Keratinocyte (primary cell): ENCODE measurements around the gene SLC39A3. TPM values are rescaled to one million over a fixed set of nuclear protein-coding genes. Genes with fewer than 3 reads are reported as not detected.

Experiments
- DNase-seq: peaks from one replicate; pipeline ENCODE4 v3.0.0-alpha.2; 2011; ENCODE audit warnings: low read depth, missing footprints, low spot score
- FAIRE-seq: peaks from 2 replicates; lab custom pipeline; 2011; peaks lifted over from hg19 to GRCh38; lab: Jason Lieb, UNC
- H2AFZ ChIP-seq: 2 replicates; pipeline ENCODE4 v1.6.0; 2012; ENCODE audit warnings: low read length, control low read depth, inconsistent platforms; ENCODE audit not compliant: control insufficient read depth
- H3K27ac ChIP-seq: 2 replicates; pipeline ENCODE4 v1.5.1; 2011; ENCODE audit warnings: low read length; ENCODE audit not compliant: control insufficient read depth, insufficient read depth
- H3K27me3 ChIP-seq: 3 replicates; pipeline ENCODE4 v1.6.0; 2011; ENCODE audit warnings: low read length; ENCODE audit not compliant: control insufficient read depth, insufficient read depth; ENCODE audit errors: extremely low read depth
- H3K36me3 ChIP-seq, 2 experiments: 2 replicates in 1 of 2; 3 replicates in 1 of 2; pipeline ENCODE4 v1.5.1; 2011; ENCODE audit warnings: low read length in 2 of 2, mild to moderate bottlenecking in 1 of 2; ENCODE audit not compliant: control insufficient read depth in 2 of 2, insufficient read depth in 2 of 2; ENCODE audit errors: extremely low read depth in 1 of 2
- H3K4me1 ChIP-seq: 3 replicates; pipeline ENCODE4 v1.5.1; 2011; ENCODE audit warnings: low read length; ENCODE audit not compliant: control insufficient read depth, insufficient read depth; ENCODE audit errors: extremely low read depth
- H3K4me2 ChIP-seq: 3 replicates; pipeline ENCODE4 v1.6.0; 2011; ENCODE audit warnings: low read depth, low read length; ENCODE audit not compliant: control insufficient read depth, insufficient read depth; ENCODE audit errors: extremely low read depth
- H3K4me3 ChIP-seq, 3 experiments: fragments of 200-600 bp in 1 of 3; sonication (generic) in 1 of 3; 2 replicates in 2 of 3; 3 replicates in 1 of 3; pipeline ENCODE4 v1.5.1; 2011 to 2016; ENCODE audit warnings: low read length in 3 of 3, mild to moderate bottlenecking in 3 of 3, control low read depth in 2 of 3, inconsistent platforms in 1 of 3, low read depth in 1 of 3, mixed read lengths in 1 of 3, mixed run types in 1 of 3, moderate library complexity in 1 of 3; ENCODE audit not compliant: control insufficient read depth in 2 of 3, insufficient read depth in 2 of 3; ENCODE audit errors: extremely low read depth in 1 of 3
- H3K79me2 ChIP-seq: 2 replicates; pipeline ENCODE4 v1.6.0; 2012; ENCODE audit warnings: low read length; ENCODE audit not compliant: control insufficient read depth, insufficient read depth
- H3K9ac ChIP-seq: 3 replicates; pipeline ENCODE4 v1.6.0; 2011; ENCODE audit warnings: low read length; ENCODE audit not compliant: control insufficient read depth, insufficient read depth; ENCODE audit errors: extremely low read depth
- H3K9me1 ChIP-seq: 3 replicates; pipeline ENCODE4 v1.6.0; 2011; ENCODE audit warnings: low read length; ENCODE audit not compliant: control insufficient read depth, insufficient read depth; ENCODE audit errors: extremely low read depth
- H3K9me3 ChIP-seq: 2 replicates; pipeline ENCODE4 v1.5.1; 2012; ENCODE audit warnings: low read depth, low read length; ENCODE audit not compliant: control insufficient read depth
- H4K20me1 ChIP-seq: 3 replicates; pipeline ENCODE4 v1.6.0; 2011; ENCODE audit warnings: low read length; ENCODE audit not compliant: control insufficient read depth, insufficient read depth; ENCODE audit errors: extremely low read depth
- CTCF ChIP-seq, 3 experiments: IDR thresholded peaks in 1 of 3; conservative IDR thresholded peaks in 1 of 3; optimal IDR thresholded peaks in 1 of 3; 2 replicates in 2 of 3; 3 replicates in 1 of 3; pipeline versions ENCODE3 to v1.5.1; 2011; ENCODE audit warnings: low read length in 3 of 3, mild to moderate bottlenecking in 3 of 3, moderate library complexity in 2 of 3, control low read depth in 1 of 3, inconsistent platforms in 1 of 3; ENCODE audit not compliant: insufficient read depth in 2 of 3; ENCODE audit errors: extremely low read depth in 1 of 3
- EZH2 ChIP-seq: IDR thresholded peaks from one replicate; pipeline ENCODE4 v1.6.1; 2012; ENCODE audit warnings: inconsistent platforms, mild to moderate bottlenecking, low read length, moderate library complexity
- dilution Hi-C: fragments of 300-500 bp; cut with MboI; formaldehyde crosslinking; loops from one replicate; pipeline ENCODE4 v1.7.0; 2020; ENCODE audit warnings: low sequenced_read_pairs; ENCODE audit not compliant: extremely low pct_ligation_motif_present
- polyA minus RNA-seq, 3 experiments: library from RNA; depleted of rRNA, polyadenylated mRNA; stranded (reverse); fragments of >200 nt; gene quantifications; 1 replicate in 1 of 3; 2 replicates in 1 of 3; 3 replicates in 1 of 3; pipeline ENCODE4 v1.2.3, GENCODE V29; 2011
- polyA plus RNA-seq, 5 experiments: library from polyadenylated mRNA; depleted of rRNA in 3 of 5; stranded (reverse) in 3 of 5; stranded (forward) in 1 of 5; unstranded in 1 of 5; fragments of >200 nt; gene quantifications; 1 replicate in 1 of 5; 2 replicates in 3 of 5; 3 replicates in 1 of 5; pipeline versions ENCODE4 v1.2.1 to v1.2.3, GENCODE V29; 2011 to 2012; ENCODE audit warnings: missing spikeins in 2 of 5, low read depth in 1 of 5, low replicate concordance in 1 of 5

The SLC39A3 gene
- polyA plus RNA-seq (26.2 to 40.0 TPM (median 28.1 TPM) in 3 replicates), polyA minus RNA-seq (25.2 to 38.3 TPM (median 35.0 TPM) in 3 replicates)
- polyA plus RNA-seq (2011; ENCODE audit: low read depth) = 1.2 TPM
- 34.9 and 57.2 TPM in 2 replicates for polyA plus RNA-seq (2011; cell fraction: cytosol; rRNA removed)
- polyA plus RNA-seq (2011; cell fraction: nucleus; rRNA removed) = 38.0 and 49.3 TPM in 2 replicates
- 24.5 and 24.9 TPM in 2 replicates for polyA plus RNA-seq (2012; ENCODE audit: low replicate concordance)
- polyA minus RNA-seq (2011; cell fraction: cytosol; rRNA and poly(A)+ RNA removed) = 45.7 TPM
- 15.2 and 22.4 TPM in 2 replicates for polyA minus RNA-seq (2011; cell fraction: nucleus; rRNA and poly(A)+ RNA removed)

- no peak for FAIRE-seq
- peak; percentile 86 for DNase-seq
These were observed at the start of gene SLC39A3 for GRCh38 chr19:2739602-2740313. TSS of gene SLC39A3 (minus strand) at chr19:2740017. CDS start at chr19:2737257, 2,760 bp downstream.

GRCh38 chr19:2788237-2788636 is 48.4 kb upstream of the SLC39A3 start:
- Histone ChIP-seq H3K9me3 (no peaks in the 10 kb centered on the region), H3K79me2 (peaks cover 55% of the 10 kb centered on the region)
- no peak for FAIRE-seq

More at GRCh38 chr19:2739602-2740313, at the start of gene SLC39A3:
- Histone ChIP-seq H3K9me1 (no peaks in the 10 kb centered on the region), H3K4me1 (peaks cover 3% of the 10 kb centered on the region), H3K36me3 (peaks cover 11 to 12% of the 10 kb centered on the region in 2 experiments), H4K20me1 (no peaks in the 10 kb centered on the region), H3K9ac (peak within 1 kb of the TSS; percentile 76), H3K79me2 (peaks cover 11% of the 10 kb centered on the region), H3K27me3 (no peaks in the 10 kb centered on the region), H3K9me3 (no peaks in the 10 kb centered on the region), H3K4me3 (peak within 1 kb of the TSS; percentile 73 to 93 (median 86)), H3K27ac (no peak within 1 kb of the TSS), H3K4me2 (peak within 1 kb of the TSS; percentile 95), H2AFZ (peak within 1 kb of the TSS; percentile 81)
- dilution Hi-C loops = no loop called here
- TF ChIP-seq CTCF (optimal IDR thresholded peaks at IDR 0.05 in 1 of 3, IDR thresholded peaks at IDR 0.05 in 1 of 3, conservative IDR thresholded peaks at IDR 0.05 in 1 of 3; ENCODE audit: extremely low read depth in 1 of 3, insufficient read depth in 2 of 3, low read length in 3 of 3) (peak in 1 of 3 experiments; percentile 10), EZH2 (no peak)

More at GRCh38 chr19:2788237-2788636, 48.4 kb upstream of the SLC39A3 start:
- H2AFZ ChIP-seq = no peak overlapping the region
- peaks cover 11 to 15% of the 10 kb centered on the region in 2 experiments for H3K36me3 ChIP-seq
- TF ChIP-seq EZH2 = no peak
- TF ChIP-seq CTCF (optimal IDR thresholded peaks at IDR 0.05 in 1 of 3, IDR thresholded peaks at IDR 0.05 in 1 of 3, conservative IDR thresholded peaks at IDR 0.05 in 1 of 3; ENCODE audit: extremely low read depth in 1 of 3, insufficient read depth in 2 of 3, low read length in 3 of 3) = no peak
- H3K9me1 ChIP-seq = no peaks in the 10 kb centered on the region
- DNase-seq = no peak
- H3K4me1 ChIP-seq = peaks cover 13% of the 10 kb centered on the region
- no peaks in the 10 kb centered on the region for H3K27me3 ChIP-seq
- H3K9ac ChIP-seq = no peak overlapping the region
- H3K4me3 ChIP-seq = no peak overlapping the region
- no peaks in the 10 kb centered on the region for H4K20me1 ChIP-seq
- no peak overlapping the region for H3K27ac ChIP-seq
- dilution Hi-C loops = no loop called here
- H3K4me2 ChIP-seq = no peak overlapping the region
